ENCODE measurements around the gene CRB1. TPM values are rescaled to one million over a fixed set of nuclear protein-coding genes. Genes with fewer than 3 reads are reported as not detected.
A peak's percentile ranks its signal among the peaks of the same experiment; 100 is the strongest.

The CRB1 gene
- total RNA-seq, 1 donor from 2014 or later: 0.51 TPM

GRCh38 chr1:197319631-197320030 is 51.6 kb downstream of the CRB1 start:
- TF ChIP-seq CTCF (IDR thresholded peaks at IDR 0.05; ENCODE audit: unreplicated experiment): no peak
- Mint-ChIP-seq H3K4me1 (peaks cover 4% of the 10 kb centered on the region), H3K27ac (no peak overlapping the region), H3K9me3 (no peaks in the 10 kb centered on the region), H3K27me3 (ENCODE audit: low read depth) (no peaks in the 10 kb centered on the region), H3K36me3 (no peaks in the 10 kb centered on the region), H3K4me3 (no peak overlapping the region)
- no peak for DNase-seq (ENCODE audit: low spot score in 2 of 2, unreplicated experiment in 2 of 2)

GRCh38 chr1:197320991-197321531 is 53.0 kb downstream of the CRB1 start:
- no peak for TF ChIP-seq CTCF (IDR thresholded peaks at IDR 0.05; ENCODE audit: unreplicated experiment)
- Mint-ChIP-seq H3K27me3 (ENCODE audit: low read depth) (no peaks in the 10 kb centered on the region), H3K9me3 (no peaks in the 10 kb centered on the region), H3K27ac (no peak overlapping the region), H3K4me3 (no peak overlapping the region), H3K36me3 (no peaks in the 10 kb centered on the region), H3K4me1 (peaks cover 4% of the 10 kb centered on the region)
- no peak for DNase-seq (ENCODE audit: low spot score in 2 of 2, unreplicated experiment in 2 of 2)

GRCh38 chr1:197321811-197322210 is 53.8 kb downstream of the CRB1 start:
- Mint-ChIP-seq H3K36me3 (no peaks in the 10 kb centered on the region), H3K27me3 (ENCODE audit: low read depth) (no peaks in the 10 kb centered on the region), H3K27ac (no peak overlapping the region), H3K9me3 (no peaks in the 10 kb centered on the region), H3K4me3 (no peak overlapping the region), H3K4me1 (peaks cover 4% of the 10 kb centered on the region)
- no peak for TF ChIP-seq CTCF (IDR thresholded peaks at IDR 0.05; ENCODE audit: unreplicated experiment)
- no peak for DNase-seq (ENCODE audit: low spot score in 2 of 2, unreplicated experiment in 2 of 2)

DNA sequence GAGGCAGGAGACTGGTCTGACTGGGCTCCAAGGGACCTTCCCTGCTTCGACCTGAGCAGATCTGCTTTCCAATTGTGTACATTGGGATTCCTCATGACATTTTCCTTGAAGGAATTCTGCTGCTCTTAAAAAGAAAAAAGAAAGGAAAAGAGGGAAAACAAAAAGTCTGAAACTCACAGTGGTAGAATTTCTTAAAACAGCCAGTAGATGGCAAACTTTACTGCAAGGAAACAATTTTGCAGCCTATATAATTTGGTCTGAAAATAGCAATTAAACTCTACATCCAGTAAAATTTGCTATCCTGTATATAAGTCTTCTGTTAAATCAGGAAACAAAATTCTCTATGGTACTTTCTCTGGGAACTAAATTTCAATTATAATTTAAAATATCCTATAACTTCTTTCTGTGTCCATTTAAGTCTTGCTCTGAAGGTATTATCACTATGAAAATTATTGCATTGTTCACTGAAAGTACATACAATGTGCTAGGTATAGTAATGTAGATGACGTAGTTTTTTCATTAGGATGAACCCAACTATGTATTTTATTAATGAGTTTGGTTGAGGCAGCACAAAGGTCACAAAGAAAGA is 59.8 kb downstream of the CRB1 start:
- H3K4me3 Mint-ChIP-seq: no peak overlapping the region
- H3K27ac Mint-ChIP-seq: peak overlapping the region; percentile 39
- H3K4me1 Mint-ChIP-seq: peaks cover 23% of the 10 kb centered on the region
- H3K27me3 Mint-ChIP-seq (ENCODE audit: low read depth): no peaks in the 10 kb centered on the region
- peak; percentile 84 for TF ChIP-seq CTCF (IDR thresholded peaks at IDR 0.05; ENCODE audit: unreplicated experiment)
- no peak for DNase-seq (ENCODE audit: low spot score in 2 of 2, unreplicated experiment in 2 of 2)
- no peaks in the 10 kb centered on the region for H3K9me3 Mint-ChIP-seq
- no peaks in the 10 kb centered on the region for H3K36me3 Mint-ChIP-seq

- Mint-ChIP-seq H3K27ac (no peak overlapping the region), H3K4me3 (no peak overlapping the region), H3K4me1 (peaks cover 31% of the 10 kb centered on the region), H3K9me3 (peaks cover 8% of the 10 kb centered on the region), H3K27me3 (ENCODE audit: low read depth) (no peaks in the 10 kb centered on the region), H3K36me3 (peaks cover 6% of the 10 kb centered on the region)
- TF ChIP-seq CTCF (IDR thresholded peaks at IDR 0.05; ENCODE audit: unreplicated experiment): no peak
- DNase-seq (ENCODE audit: low spot score in 2 of 2, unreplicated experiment in 2 of 2): no peak
Measured at GRCh38 chr1:197330213-197330612, 62.2 kb downstream of the CRB1 start.
